B cell (primary cell): ENCODE data around the gene ARHGAP31. TPM values are rescaled to one million over a fixed set of nuclear protein-coding genes. Genes with fewer than 3 reads are reported as not detected.

ENCODE experiments used
- ATAC-seq: fragments of 200-7000 bp; cut with Tn5 transposase; one replicate; pipeline ENCODE4 v1.10.0; 2021; ENCODE audit warnings: low read depth, mild to moderate bottlenecking, moderate number of reproducible peaks, moderate library complexity
- CTCF ChIA-PET: fragments of 350-600 bp; sonication (Branson Sonifier 250); formaldehyde crosslinking; loops from one replicate; lab custom pipeline; 2021; ENCODE audit warnings: antibody characterized with exemption, inconsistent platforms; lab: Charles Lee
- POLR2A ChIA-PET: fragments of 350-600 bp; sonication (Branson Sonifier 250); formaldehyde crosslinking; loops from one replicate; lab custom pipeline; 2021; ENCODE audit warnings: antibody characterized with exemption; lab: Charles Lee
- DNase-seq: peaks from one replicate; pipeline ENCODE4 v3.0.0; 2013
- H2AFZ ChIP-seq: 2 replicates; pipeline ENCODE4 v1.6.1; 2012; ENCODE audit warnings: mild to moderate bottlenecking, low read depth, low read length; ENCODE audit not compliant: insufficient read depth, poor library complexity, severe bottlenecking
- H3K27ac ChIP-seq, 2 donors: 1 replicate in 1 of 2; 2 replicates in 1 of 2; pipeline ENCODE4 v1.5.1; 2012 to 2013; ENCODE audit warnings: low read length in 2 of 2, mild to moderate bottlenecking in 2 of 2, moderate library complexity in 1 of 2
- H3K27me3 ChIP-seq, 4 experiments: fragments of 200-600 bp in 1 of 4; sonication (generic) in 1 of 4; replicated peaks in 1 of 4; 1 replicate in 2 of 4; 2 replicates in 2 of 4; pipeline versions ENCODE4 v1.6.1 to v1.7.0; 2013 to 2016; ENCODE audit warnings: low read length in 3 of 4, mild to moderate bottlenecking in 2 of 4, mixed read lengths in 1 of 4, moderate library complexity in 1 of 4; ENCODE audit not compliant: insufficient read depth in 4 of 4, control insufficient read depth in 3 of 4; ENCODE audit errors: control extremely low read depth in 1 of 4
- H3K36me3 ChIP-seq, 2 experiments: replicated peaks in 1 of 2; 1 replicate in 1 of 2; 2 replicates in 1 of 2; pipeline versions ENCODE4 v1.6.1 to v1.7.1; 2013; ENCODE audit warnings: low read length in 1 of 2; ENCODE audit not compliant: insufficient read depth in 2 of 2, control insufficient read depth in 1 of 2; ENCODE audit errors: control extremely low read depth in 1 of 2, extremely low read depth in 1 of 2
- H3K4me1 ChIP-seq, 2 donors: fragments of 200-600 bp in 1 of 2; sonication (generic) in 1 of 2; 1 replicate in 1 of 2; 2 replicates in 1 of 2; pipeline versions ENCODE4 v1.5.1 to v1.6.1; 2013 to 2017; ENCODE audit warnings: low read length in 2 of 2; ENCODE audit not compliant: control insufficient read depth in 2 of 2, insufficient read depth in 2 of 2
- H3K4me2 ChIP-seq: replicated peaks from 2 replicates; pipeline ENCODE3; 2012; ENCODE audit warnings: mild to moderate bottlenecking, low read depth, low read length; ENCODE audit not compliant: poor library complexity, severe bottlenecking
- H3K4me3 ChIP-seq, 5 experiments: fragments of 200-600 bp in 1 of 5; sonication (generic) in 1 of 5; 1 replicate in 3 of 5; 2 replicates in 2 of 5; pipeline versions ENCODE4 v1.5.1 to v1.7.0; 2011 to 2016; ENCODE audit warnings: low read length in 4 of 5, mild to moderate bottlenecking in 4 of 5, low read depth in 2 of 5, control low read depth in 1 of 5, moderate library complexity in 1 of 5; ENCODE audit not compliant: insufficient read depth in 1 of 5; ENCODE audit errors: control extremely low read depth in 1 of 5, extremely low read depth in 1 of 5
- H3K79me2 ChIP-seq: fragments of 200-600 bp; sonication (generic); one replicate; pipeline ENCODE4 v1.6.0; 2016; ENCODE audit warnings: low read length; ENCODE audit not compliant: control insufficient read depth, insufficient read depth
- H3K9ac ChIP-seq: fragments of 200-600 bp; sonication (generic); 2 replicates; pipeline ENCODE4 v1.6.1; 2017; ENCODE audit warnings: mild to moderate bottlenecking, low read length, moderate library complexity
- H3K9me3 ChIP-seq, 3 donors: one replicate each; pipeline versions ENCODE4 v1.6.1 to v1.7.1; 2013; ENCODE audit warnings: low read length in 2 of 3; ENCODE audit not compliant: control insufficient read depth in 2 of 3, insufficient read depth in 1 of 3; ENCODE audit errors: control extremely low read depth in 1 of 3
- H4K20me1 ChIP-seq: 2 replicates; pipeline ENCODE4 v1.6.0; 2012; ENCODE audit warnings: mild to moderate bottlenecking, low read length; ENCODE audit not compliant: insufficient read depth, control insufficient read depth, poor library complexity, severe bottlenecking
- H3K27ac Mint-ChIP-seq: one replicate; pipeline ENCODE4 v1.8.0; 2021; ENCODE audit warnings: mixed read lengths
- H3K27me3 Mint-ChIP-seq: one replicate; pipeline ENCODE4 v1.8.0; 2021; ENCODE audit warnings: mixed read lengths
- H3K4me1 Mint-ChIP-seq: one replicate; pipeline ENCODE4 v1.8.0; 2021; ENCODE audit warnings: mixed read lengths
- H3K4me3 Mint-ChIP-seq: one replicate; pipeline ENCODE4 v1.8.0; 2021; ENCODE audit warnings: mixed read lengths
- H3K9me3 Mint-ChIP-seq: one replicate; pipeline ENCODE4 v1.8.0; 2022; ENCODE audit warnings: mixed read lengths; ENCODE audit not compliant: insufficient read depth
- EZH2 ChIP-seq: IDR thresholded peaks from 2 replicates; pipeline ENCODE4 v1.6.1; 2012; ENCODE audit warnings: borderline replicate concordance, low read depth, mild to moderate bottlenecking, moderate library complexity, low read length; ENCODE audit not compliant: insufficient read depth, poor library complexity, severe bottlenecking
- WGBS: methylation state at CpG from one replicate; pipeline ENCODE4 v1.1.5; 2013; ENCODE audit warnings: missing lambda C conversion rate; ENCODE audit not compliant: insufficient coverage; 5-methylcytosine and 5-hydroxymethylcytosine counted together
- intact Hi-C: fragments of 100-400 bp; cut with micrococcal nuclease; formaldehyde crosslinking; loops from one replicate; pipeline ENCODE4 v1.10.0; 2022
- polyA plus RNA-seq: library from polyadenylated mRNA; depleted of rRNA; stranded (reverse); fragments of >200 nt; gene quantifications from 2 replicates; pipeline ENCODE4 v1.2.3, GENCODE V29; 2012
- total RNA-seq, 2 donors: library from RNA; stranded (reverse); fragments of 120-200 nt in 1 of 2; gene quantifications; 1 replicate in 1 of 2; 2 replicates in 1 of 2; pipeline versions ENCODE4 v1.2.3 to v1.2.4, GENCODE V29; 2013 to 2022
- TF ChIP-seq, protein P1 (sequence below): fragments of 200-600 bp; IDR thresholded peaks from one replicate; pipeline ENCODE4 v1.8.0; 2022; ENCODE audit warnings: antibody characterized with exemption, mild to moderate bottlenecking

ARHGAP31 gene
- total and polyA plus RNA-seq, 2 donors (not counting 1 experiment from before 2014, with no cell fraction given), result 3.5 to 7.8 TPM

DNA sequence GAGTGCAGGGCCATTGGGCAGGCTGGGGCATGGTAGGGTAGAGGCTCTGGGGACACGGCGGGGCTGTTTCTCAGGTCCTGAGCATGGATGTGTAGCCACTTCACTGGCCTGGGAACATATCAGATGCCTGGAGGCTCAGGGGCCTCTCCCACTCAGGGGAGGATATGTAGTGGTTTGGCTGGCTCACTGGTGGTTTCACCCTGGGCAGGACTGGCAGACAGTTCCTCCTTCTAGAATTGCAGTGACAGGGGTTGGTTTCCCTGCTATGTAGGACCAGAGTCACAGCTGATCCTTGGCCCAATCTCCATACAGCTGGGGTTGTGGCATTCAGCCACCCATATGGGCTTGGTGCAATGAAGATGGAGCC is 4.8 kb upstream of the ARHGAP31 start:
- Mint-ChIP-seq H3K4me1 (peaks cover 23% of the 10 kb centered on the region), H3K27me3 (no peaks in the 10 kb centered on the region), H3K27ac (no peak overlapping the region), H3K9me3 (peaks cover 9% of the 10 kb centered on the region), H3K4me3 (no peak overlapping the region)
- Histone ChIP-seq H3K79me2 (peaks cover 3% of the 10 kb centered on the region), H3K4me2 (no peak overlapping the region), H3K9me3 (peaks cover 0 to 12% (median 1%) of the 10 kb centered on the region in 3 donors), H3K27ac (no peak overlapping the region), H4K20me1 (no peaks in the 10 kb centered on the region), H3K27me3 (peaks cover 0 to 7% (median 0%) of the 10 kb centered on the region in 4 experiments), H3K4me1 (peaks cover 23 to 24% of the 10 kb centered on the region in 2 donors), H3K36me3 (no peaks in the 10 kb centered on the region), H3K4me3 (no peak overlapping the region), H3K9ac (no peak overlapping the region), H2AFZ (no peak overlapping the region)
- WGBS, result 60% methylated on average over 2 of the region's 2 CpGs
- ChIA-PET POLR2A (interaction anchor here (0.7 kb wide), 1 partner anchor 11 kb away, joined by 4 read pairs; no protein-coding TSS in a partner anchor), CTCF (no interaction called here)
- intact Hi-C loops, result no loop called here
- ATAC-seq, result no peak
- DNase-seq, result no peak
- no peak for TF ChIP-seq EZH2
- TF ChIP-seq, protein P1, sequence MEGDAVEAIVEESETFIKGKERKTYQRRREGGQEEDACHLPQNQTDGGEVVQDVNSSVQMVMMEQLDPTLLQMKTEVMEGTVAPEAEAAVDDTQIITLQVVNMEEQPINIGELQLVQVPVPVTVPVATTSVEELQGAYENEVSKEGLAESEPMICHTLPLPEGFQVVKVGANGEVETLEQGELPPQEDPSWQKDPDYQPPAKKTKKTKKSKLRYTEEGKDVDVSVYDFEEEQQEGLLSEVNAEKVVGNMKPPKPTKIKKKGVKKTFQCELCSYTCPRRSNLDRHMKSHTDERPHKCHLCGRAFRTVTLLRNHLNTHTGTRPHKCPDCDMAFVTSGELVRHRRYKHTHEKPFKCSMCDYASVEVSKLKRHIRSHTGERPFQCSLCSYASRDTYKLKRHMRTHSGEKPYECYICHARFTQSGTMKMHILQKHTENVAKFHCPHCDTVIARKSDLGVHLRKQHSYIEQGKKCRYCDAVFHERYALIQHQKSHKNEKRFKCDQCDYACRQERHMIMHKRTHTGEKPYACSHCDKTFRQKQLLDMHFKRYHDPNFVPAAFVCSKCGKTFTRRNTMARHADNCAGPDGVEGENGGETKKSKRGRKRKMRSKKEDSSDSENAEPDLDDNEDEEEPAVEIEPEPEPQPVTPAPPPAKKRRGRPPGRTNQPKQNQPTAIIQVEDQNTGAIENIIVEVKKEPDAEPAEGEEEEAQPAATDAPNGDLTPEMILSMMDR, result no peak

GRCh38 chr3:119290613-119291012 is 3.6 kb upstream of the ARHGAP31 start:
- POLR2A ChIA-PET, result no interaction called here

More at GRCh38 chr3:119290613-119291012, 3.6 kb upstream of the ARHGAP31 start:
- no peak for TF ChIP-seq EZH2
- TF ChIP-seq, protein P1, result no peak
- H3K4me3 ChIP-seq, result no peak overlapping the region
- H3K4me2 ChIP-seq, result no peak overlapping the region
- no peaks in the 10 kb centered on the region for H3K36me3 ChIP-seq
- DNase-seq (no peak), ATAC-seq (no peak)
- no peak overlapping the region for H3K27ac ChIP-seq
- intact Hi-C loops, result loop anchor here (10.0 kb wide), 1 partner anchor 804 kb away; the partner anchor contains the start of gene GSK3B
- Mint-ChIP-seq H3K9me3 (peaks cover 7% of the 10 kb centered on the region), H3K4me3 (no peak overlapping the region), H3K27ac (no peak overlapping the region), H3K4me1 (peaks cover 31% of the 10 kb centered on the region), H3K27me3 (no peaks in the 10 kb centered on the region)
- H3K27me3 ChIP-seq, result peaks cover 0 to 7% (median 0%) of the 10 kb centered on the region in 4 experiments
- CTCF ChIA-PET, result interaction anchor here (0.7 to 1.4 kb wide), 4 partner anchors 15 to 390 kb away, joined by 3 to 4 read pairs (median 4); no protein-coding TSS in a partner anchor
- no peak overlapping the region for H3K9ac ChIP-seq
- no peaks in the 10 kb centered on the region for H4K20me1 ChIP-seq
- H3K9me3 ChIP-seq, result peaks cover 0 to 12% (median 1%) of the 10 kb centered on the region in 3 donors
- peaks cover 25 to 30% of the 10 kb centered on the region in 2 donors for H3K4me1 ChIP-seq
- peaks cover 3% of the 10 kb centered on the region for H3K79me2 ChIP-seq
- no peak overlapping the region for H2AFZ ChIP-seq
